Caco-2 (cell line): ENCODE results near the gene PPM1A. TPM values are rescaled to one million over a fixed set of nuclear protein-coding genes. Genes with fewer than 3 reads are reported as not detected.

ENCODE experiments used
- BruUV-seq: library from RNA; stranded (reverse); fragments of 400-500 nt; replicated peaks from 2 replicates; lab custom pipeline; 2021; lab: Mats Ljungman, UMichigan
- CTCF ChIA-PET: fragments of 300-600 bp; sonication (Branson Sonifier 250); formaldehyde crosslinking; loops from one replicate; lab custom pipeline; 2022; ENCODE audit warnings: antibody characterized with exemption; lab: Charles Lee
- POLR2A ChIA-PET: fragments of 300-600 bp; sonication (Branson Sonifier 250); formaldehyde crosslinking; loops from one replicate; lab custom pipeline; 2022; ENCODE audit warnings: antibody characterized with exemption; lab: Charles Lee
- DNase-seq, 2 experiments: peaks; one replicate each; pipeline versions ENCODE4 v3.0.0 to v3.0.0-alpha.2; 2020 to 2022
- H3K27me3 ChIP-seq: replicated peaks from 2 replicates; pipeline ENCODE4 v1.6.0; 2011; ENCODE audit warnings: low read length; ENCODE audit not compliant: control insufficient read depth, insufficient read depth
- H3K36me3 ChIP-seq: 2 replicates; pipeline ENCODE4 v1.5.1; 2011; ENCODE audit warnings: low read length; ENCODE audit not compliant: control insufficient read depth, insufficient read depth
- H3K4me1 ChIP-seq: fragments of 250-450 bp; sonication (Bioruptor Pico); 2 replicates; pipeline ENCODE4 v1.5.1; 2020; ENCODE audit warnings: mild to moderate bottlenecking
- H3K4me3 ChIP-seq: 2 replicates; pipeline ENCODE4 v1.5.1; 2011; ENCODE audit warnings: low read depth, mild to moderate bottlenecking, control low read depth, low read length
- H3K9me3 ChIP-seq: fragments of 250-450 bp; sonication (Bioruptor Pico); 2 replicates; pipeline ENCODE4 v1.5.1; 2020; ENCODE audit warnings: mild to moderate bottlenecking, moderate library complexity
- H3K27ac Mint-ChIP-seq: one replicate; pipeline ENCODE4 v1.8.0; 2022; ENCODE audit warnings: mixed read lengths; ENCODE audit not compliant: unreplicated experiment
- H3K27me3 Mint-ChIP-seq: one replicate; pipeline ENCODE4 v1.8.0; 2022; ENCODE audit warnings: mixed read lengths; ENCODE audit not compliant: insufficient read depth, unreplicated experiment
- H3K36me3 Mint-ChIP-seq: one replicate; pipeline ENCODE4 v1.8.0; 2022; ENCODE audit warnings: mild to moderate bottlenecking, mixed read lengths; ENCODE audit not compliant: insufficient read depth, unreplicated experiment
- H3K4me1 Mint-ChIP-seq: one replicate; pipeline ENCODE4 v1.8.0; 2022; ENCODE audit warnings: low read depth, mixed read lengths; ENCODE audit not compliant: unreplicated experiment
- H3K4me3 Mint-ChIP-seq: one replicate; pipeline ENCODE4 v1.8.0; 2022; ENCODE audit warnings: mild to moderate bottlenecking, moderate library complexity, mixed read lengths; ENCODE audit not compliant: unreplicated experiment
- H3K9me3 Mint-ChIP-seq: one replicate; pipeline ENCODE4 v1.8.0; 2022; ENCODE audit warnings: mixed read lengths; ENCODE audit not compliant: unreplicated experiment
- CTCF ChIP-seq, 2 experiments: fragments of 200-600 bp in 1 of 2; IDR thresholded peaks; 1 replicate in 1 of 2; 2 replicates in 1 of 2; pipeline versions ENCODE4 v1.5.1 to v1.8.0; 2011 to 2022; ENCODE audit warnings: antibody characterized with exemption in 1 of 2, control low read depth in 1 of 2, inconsistent platforms in 1 of 2, low read depth in 1 of 2, low read length in 1 of 2, mild to moderate bottlenecking in 1 of 2, moderate library complexity in 1 of 2; ENCODE audit not compliant: insufficient read depth in 1 of 2, severe bottlenecking in 1 of 2, unreplicated experiment in 1 of 2
- intact Hi-C: fragments of 100-400 bp; cut with micrococcal nuclease; formaldehyde crosslinking; loops from one replicate; pipeline ENCODE4 v1.10.0; 2022; ENCODE audit not compliant: unreplicated experiment
- total RNA-seq: library from RNA; stranded (reverse); gene quantifications from 2 replicates; pipeline ENCODE4 v1.2.3, GENCODE V29; 2022

PPM1A gene
- total RNA-seq, 1 experiment from 2014 or later, result 35.6 TPM

GRCh38 chr14:60249321-60250256, 568 bp downstream of the PPM1A start:
- H3K9me3 ChIP-seq, result no peaks in the 10 kb centered on the region
- ChIA-PET POLR2A (interaction anchor here (0.6 to 1.5 kb wide), 19 partner anchors 7 to 1445 kb away, joined by 3 to 22 read pairs (median 5); partner anchors contain the start of genes HIF1A, JKAMP, L3HYPDH and PCNX4), CTCF (interaction anchor here (0.6 to 0.9 kb wide), 4 partner anchors 17 to 471 kb away, joined by 3 to 6 read pairs (median 4); no protein-coding TSS in a partner anchor)
- intact Hi-C loops, result loop anchor here (1.0 to 5.0 kb wide), 2 partner anchors 27 to 83 kb away; no protein-coding TSS in a partner anchor
- H3K36me3 ChIP-seq, result no peaks in the 10 kb centered on the region
- Mint-ChIP-seq H3K27ac (peak overlapping the region; percentile 99), H3K4me1 (peaks cover 38% of the 10 kb centered on the region), H3K27me3 (no peaks in the 10 kb centered on the region), H3K4me3 (peak overlapping the region; percentile 96), H3K36me3 (peaks cover 21% of the 10 kb centered on the region), H3K9me3 (no peaks in the 10 kb centered on the region)
- BruUV-seq, result no TSS peak
- DNase-seq, result peak; percentile 87 to 90
- no peaks in the 10 kb centered on the region for H3K27me3 ChIP-seq
- H3K4me1 ChIP-seq, result peaks cover 30% of the 10 kb centered on the region
- peak overlapping the region; percentile 57 for H3K4me3 ChIP-seq
- TF ChIP-seq CTCF (IDR thresholded peaks at IDR 0.05; ENCODE audit: insufficient read depth in 1 of 2, low read depth in 1 of 2, low read length in 1 of 2, severe bottlenecking in 1 of 2, unreplicated experiment in 1 of 2), result no peak

GRCh38 chr14:60250257-60251035, 1.4 kb downstream of the PPM1A start:
- H3K9me3 Mint-ChIP-seq, result no peaks in the 10 kb centered on the region
- H3K4me3 Mint-ChIP-seq, result peak overlapping the region; percentile 96
- ChIA-PET POLR2A (interaction anchor here (0.6 kb wide), 1 partner anchor 246 kb away, joined by 3 read pairs; no protein-coding TSS in a partner anchor), CTCF (no interaction called here)
- no peaks in the 10 kb centered on the region for H3K27me3 Mint-ChIP-seq
- H3K36me3 Mint-ChIP-seq, result peaks cover 21% of the 10 kb centered on the region
- H3K36me3 ChIP-seq, result no peaks in the 10 kb centered on the region
- H3K4me1 ChIP-seq, result peaks cover 25% of the 10 kb centered on the region
- DNase-seq, result peak in 1 of 2 experiments; percentile 15
- peak overlapping the region; percentile 47 for H3K27ac Mint-ChIP-seq
- H3K4me3 ChIP-seq, result peak overlapping the region; percentile 57
- intact Hi-C loops, result no loop called here
- TSS peak; percentile 24 for BruUV-seq
- no peaks in the 10 kb centered on the region for H3K9me3 ChIP-seq
- peaks cover 36% of the 10 kb centered on the region for H3K4me1 Mint-ChIP-seq
- no peak for TF ChIP-seq CTCF (IDR thresholded peaks at IDR 0.05; ENCODE audit: insufficient read depth in 1 of 2, low read depth in 1 of 2, low read length in 1 of 2, severe bottlenecking in 1 of 2, unreplicated experiment in 1 of 2)
- no peaks in the 10 kb centered on the region for H3K27me3 ChIP-seq

GRCh38 chr14:60251877-60252276, 2.9 kb downstream of the PPM1A start:
- no TSS peak for BruUV-seq
- Histone ChIP-seq H3K4me1 (peaks cover 25% of the 10 kb centered on the region), H3K36me3 (no peaks in the 10 kb centered on the region), H3K9me3 (no peaks in the 10 kb centered on the region), H3K27me3 (no peaks in the 10 kb centered on the region), H3K4me3 (no peak overlapping the region)
- intact Hi-C loops, result no loop called here
- Mint-ChIP-seq H3K36me3 (peaks cover 19% of the 10 kb centered on the region), H3K4me3 (peak overlapping the region; percentile 41), H3K9me3 (no peaks in the 10 kb centered on the region), H3K27me3 (no peaks in the 10 kb centered on the region), H3K27ac (peak overlapping the region; percentile 47), H3K4me1 (peaks cover 31% of the 10 kb centered on the region)
- POLR2A ChIA-PET, result no interaction called here
- TF ChIP-seq CTCF (IDR thresholded peaks at IDR 0.05; ENCODE audit: insufficient read depth in 1 of 2, low read depth in 1 of 2, low read length in 1 of 2, severe bottlenecking in 1 of 2, unreplicated experiment in 1 of 2), result no peak
- no peak for DNase-seq
- CTCF ChIA-PET, result interaction anchor here (0.6 kb wide), 1 partner anchor 24 kb away, joined by 3 read pairs; no protein-coding TSS in a partner anchor
